Kidney (tissue), 14 donors: ENCODE measurements around the gene GRK4. TPM values are rescaled to one million over a fixed set of nuclear protein-coding genes. Genes with fewer than 3 reads are reported as not detected.

ENCODE experiments used
- DNase-seq, 5 donors: peaks; one replicate each; pipeline ENCODE4 v3.0.0-alpha.2; 2013 to 2020
- FAIRE-seq: peaks from 2 replicates; lab custom pipeline; 2012; peaks lifted over from hg19 to GRCh38; lab: Jason Lieb, UNC
- H3K27ac ChIP-seq, 2 donors: one replicate each; pipeline ENCODE4 v1.7.0; 2013; ENCODE audit warnings: low read depth in 2 of 2, low read length in 2 of 2, inconsistent platforms in 1 of 2
- H3K27me3 ChIP-seq: one replicate; pipeline ENCODE4 v1.7.1; 2013; ENCODE audit warnings: low read length, inconsistent platforms; ENCODE audit not compliant: control insufficient read depth, insufficient read depth
- H3K36me3 ChIP-seq, 3 donors: one replicate each; pipeline versions ENCODE4 v1.7.0 to v1.7.1; 2013; ENCODE audit warnings: low read length in 3 of 3, control low read depth in 1 of 3, inconsistent platforms in 1 of 3; ENCODE audit not compliant: insufficient read depth in 3 of 3, control insufficient read depth in 2 of 3
- H3K4me1 ChIP-seq, 3 donors: one replicate each; pipeline versions ENCODE4 v1.7.0 to v1.7.1; 2013; ENCODE audit warnings: low read length in 3 of 3, inconsistent platforms in 1 of 3, low read depth in 1 of 3; ENCODE audit not compliant: control insufficient read depth in 2 of 3, insufficient read depth in 2 of 3
- H3K4me3 ChIP-seq, 3 donors: one replicate each; pipeline versions ENCODE4 v1.7.0 to v1.8.1; 2013; ENCODE audit warnings: low read length in 3 of 3, control low read depth in 1 of 3, inconsistent platforms in 1 of 3
- H3K9ac ChIP-seq, 3 donors: one replicate each; pipeline versions ENCODE4 v1.7.0 to v1.7.1; 2013; ENCODE audit warnings: low read length in 3 of 3, control low read depth in 1 of 3, inconsistent platforms in 1 of 3
- H3K9me3 ChIP-seq, 3 donors: one replicate each; pipeline versions ENCODE4 v1.7.0 to v1.7.1; 2013; ENCODE audit warnings: low read length in 3 of 3, control low read depth in 1 of 3, inconsistent platforms in 1 of 3; ENCODE audit not compliant: control insufficient read depth in 2 of 3, insufficient read depth in 1 of 3
- CTCF ChIP-seq: IDR thresholded peaks from 3 replicates; pipeline ENCODE4 v1.5.1; 2012; ENCODE audit warnings: mild to moderate bottlenecking, moderate library complexity, borderline replicate concordance; ENCODE audit not compliant: insufficient read depth; ENCODE audit errors: extremely low read depth
- intact Hi-C: fragments of 100-400 bp; cut with DNase I; formaldehyde crosslinking; loops from one replicate; pipeline ENCODE4 v1.11.1; 2022
- polyA plus RNA-seq: library from polyadenylated mRNA; stranded (reverse); fragments of 350-450 nt; fragmentation: Illumina TruSeq; extraction: RNeasy Lipid Tissue Mini Kit (QIAGEN cat#74804); gene quantifications from one replicate; pipeline ENCODE4 v1.2.3, GENCODE V29; 2014; ENCODE audit warnings: low read depth, low replicate concordance; ENCODE audit not compliant: insufficient read depth
- total RNA-seq: library from RNA; stranded (reverse); fragmentation: NEBNext Ultra II Directional; extraction: Animal tissue kit (Norgen Biotek cat#: 25700); gene quantifications from one replicate; pipeline ENCODE4 v1.2.1, GENCODE V29; 2021
- donor health status: control.
- donor health status: control.
- donor health status: control.
- donor health status: control.
- donor health status: control.
- donor health status: DM: yes; HTN: yes; CAD: no.
- donor health status: Normal renal cell carcinoma (clear cell type).

Gene GRK4
- total and polyA plus RNA-seq, 2 donors from 2014 or later, result 4.3 TPM

DNA sequence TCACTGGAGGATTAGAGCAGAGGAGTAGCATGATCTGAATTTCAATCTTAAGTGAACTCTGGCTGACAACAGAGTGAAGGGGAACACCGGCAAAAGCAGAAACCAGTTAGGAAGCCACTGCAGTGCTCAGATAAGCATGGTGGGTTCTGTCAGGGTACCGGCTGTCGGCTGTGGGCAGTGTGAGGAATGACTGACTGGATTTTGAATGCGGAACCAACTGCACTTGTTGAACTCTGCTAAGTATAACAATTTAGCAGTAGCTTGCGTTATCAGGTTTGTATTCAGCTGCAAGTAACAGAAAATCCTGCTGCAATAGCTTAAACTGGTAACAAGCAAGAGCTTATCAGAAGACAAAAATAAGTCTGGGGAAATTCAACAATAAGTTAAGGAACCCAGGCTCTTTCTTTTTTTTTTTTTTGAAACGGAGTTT is 116.3 kb downstream of the GRK4 start:
- H3K36me3 ChIP-seq, result no peaks in the 10 kb centered on the region
- H3K27ac ChIP-seq, result no peak overlapping the region
- H3K27me3 ChIP-seq, result no peaks in the 10 kb centered on the region
- no peak for DNase-seq
- TF ChIP-seq CTCF, result no peak
- H3K4me3 ChIP-seq, result no peak overlapping the region
- intact Hi-C loops, result no loop called here
- H3K9me3 ChIP-seq, result no peaks in the 10 kb centered on the region
- no peak for FAIRE-seq
- H3K4me1 ChIP-seq, result peaks cover 6 to 11% (median 10%) of the 10 kb centered on the region in 3 donors
- H3K9ac ChIP-seq, result no peak overlapping the region

GRCh38 chr4:3082925-3083515 is 119.6 kb downstream of the GRK4 start:
- no peak overlapping the region for H3K4me3 ChIP-seq
- intact Hi-C loops, result no loop called here
- H3K9ac ChIP-seq, result no peak overlapping the region
- peaks cover 0 to 12% (median 0%) of the 10 kb centered on the region in 3 donors for H3K4me1 ChIP-seq
- H3K27ac ChIP-seq, result no peak overlapping the region
- H3K36me3 ChIP-seq, result peaks cover 0 to 5% (median 0%) of the 10 kb centered on the region in 3 donors
- TF ChIP-seq CTCF, result no peak
- H3K27me3 ChIP-seq, result no peaks in the 10 kb centered on the region
- no peak for DNase-seq
- H3K9me3 ChIP-seq, result no peaks in the 10 kb centered on the region
- FAIRE-seq, result no peak

DNA sequence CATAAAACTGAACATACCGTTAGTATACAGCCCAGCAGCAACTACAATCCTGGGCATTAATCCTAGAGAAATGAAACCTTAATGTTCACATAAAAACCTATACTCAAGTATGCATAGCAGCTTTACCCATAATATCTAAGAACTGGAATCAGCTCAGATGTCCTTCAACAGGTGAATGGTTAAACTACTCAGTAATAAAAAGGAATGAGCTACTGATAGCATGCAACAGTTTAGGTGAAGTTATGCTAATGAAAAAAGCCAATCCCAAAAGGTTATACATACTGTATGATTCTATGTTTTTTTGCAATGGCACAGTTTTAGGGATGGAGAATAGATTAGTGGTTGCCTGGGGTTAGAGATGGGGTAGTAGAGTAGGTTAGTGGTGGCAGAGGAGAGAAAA is 120.4 kb downstream of the GRK4 start:
- H3K4me1 ChIP-seq, result peaks cover 0 to 12% (median 0%) of the 10 kb centered on the region in 3 donors
- H3K4me3 ChIP-seq, result no peak overlapping the region
- H3K9ac ChIP-seq, result no peak overlapping the region
- peaks cover 0 to 5% (median 0%) of the 10 kb centered on the region in 3 donors for H3K36me3 ChIP-seq
- H3K9me3 ChIP-seq, result no peaks in the 10 kb centered on the region
- DNase-seq (no peak), FAIRE-seq (no peak)
- no peak for TF ChIP-seq CTCF
- H3K27me3 ChIP-seq, result no peaks in the 10 kb centered on the region
- no peak overlapping the region for H3K27ac ChIP-seq
- intact Hi-C loops, result no loop called here
